Measurements from ENCODE around the gene SMIM31.

SMIM31 gene

GRCh38 chr4:164755432-164755831 is 1.5 kb downstream of the SMIM31 start:
- Histone ChIP-seq H3K4me2 (ENCODE audit: low read depth, low read length, poor library complexity, severe bottlenecking) (no peak overlapping the region), H3K4me3 (ENCODE audit: low read length, poor library complexity, severe bottlenecking) (no peak overlapping the region), H2AFZ (ENCODE audit: low read length) (no peak overlapping the region), H3K9me2 (replicated peaks; ENCODE audit: low read depth, low read length) (no peaks in the 10 kb centered on the region), H4K20me1 (ENCODE audit: insufficient read depth, low read length, poor library complexity, severe bottlenecking) (no peaks in the 10 kb centered on the region), H3K27me3 (ENCODE audit: insufficient read depth, low read length, poor library complexity, severe bottlenecking) (no peaks in the 10 kb centered on the region), H3K9me3 (ENCODE audit: insufficient read depth, low read depth, low read length) (no peaks in the 10 kb centered on the region; the same call in 1 of the 2 replicates), H3K36me3 (ENCODE audit: insufficient read depth, low read length) (no peaks in the 10 kb centered on the region), H3K9ac (ENCODE audit: low read depth, low read length, poor library complexity, severe bottlenecking) (no peak overlapping the region), H3F3A (ENCODE audit: low read depth) (no peaks in the 10 kb centered on the region), H3K79me2 (ENCODE audit: insufficient read depth, low read length) (no peaks in the 10 kb centered on the region), H3K4me1 (ENCODE audit: insufficient read depth, low read length, poor library complexity, severe bottlenecking) (no peaks in the 10 kb centered on the region)
- TF ChIP-seq CTCF (conservative IDR thresholded peaks at IDR 0.05; ENCODE audit: low read length) (no peak), EZH2phosphoT487 (IDR thresholded peaks at IDR 0.05; ENCODE audit: borderline replicate concordance) (no peak)

GRCh38 chr4:164756686-164757085 is 2.8 kb downstream of the SMIM31 start:
- Histone ChIP-seq H3K4me2 (ENCODE audit: low read depth, low read length, poor library complexity, severe bottlenecking) (no peak overlapping the region), H3K27me3 (ENCODE audit: insufficient read depth, low read length, poor library complexity, severe bottlenecking) (no peaks in the 10 kb centered on the region), H3K9ac (ENCODE audit: low read depth, low read length, poor library complexity, severe bottlenecking) (no peak overlapping the region), H3K36me3 (ENCODE audit: insufficient read depth, low read length) (no peaks in the 10 kb centered on the region), H3K9me2 (replicated peaks; ENCODE audit: low read depth, low read length) (no peaks in the 10 kb centered on the region), H3K79me2 (ENCODE audit: insufficient read depth, low read length) (no peaks in the 10 kb centered on the region), H3F3A (ENCODE audit: low read depth) (no peaks in the 10 kb centered on the region), H4K20me1 (ENCODE audit: insufficient read depth, low read length, poor library complexity, severe bottlenecking) (no peaks in the 10 kb centered on the region), H3K4me3 (ENCODE audit: low read length, poor library complexity, severe bottlenecking) (no peak overlapping the region), H2AFZ (ENCODE audit: low read length) (no peak overlapping the region), H3K4me1 (ENCODE audit: insufficient read depth, low read length, poor library complexity, severe bottlenecking) (no peaks in the 10 kb centered on the region), H3K9me3 (ENCODE audit: insufficient read depth, low read depth, low read length) (no peaks in the 10 kb centered on the region; the same call in 1 of the 2 replicates)
- TF ChIP-seq EZH2phosphoT487 (IDR thresholded peaks at IDR 0.05; ENCODE audit: borderline replicate concordance) (no peak), CTCF (conservative IDR thresholded peaks at IDR 0.05; ENCODE audit: low read length) (no peak)

GRCh38 chr4:164761241-164761640 is 7.3 kb downstream of the SMIM31 start:
- H4K20me1 ChIP-seq (ENCODE audit: insufficient read depth, low read length, poor library complexity, severe bottlenecking) = no peaks in the 10 kb centered on the region
- no peaks in the 10 kb centered on the region for H3F3A ChIP-seq (ENCODE audit: low read depth)
- H3K79me2 ChIP-seq (ENCODE audit: insufficient read depth, low read length) = no peaks in the 10 kb centered on the region
- H2AFZ ChIP-seq (ENCODE audit: low read length) = no peak overlapping the region
- no peak overlapping the region for H3K4me2 ChIP-seq (ENCODE audit: low read depth, low read length, poor library complexity, severe bottlenecking)
- no peak for TF ChIP-seq CTCF (conservative IDR thresholded peaks at IDR 0.05; ENCODE audit: low read length)
- TF ChIP-seq EZH2phosphoT487 (IDR thresholded peaks at IDR 0.05; ENCODE audit: borderline replicate concordance) = no peak
- no peaks in the 10 kb centered on the region; the same call in 1 of the 2 replicates for H3K9me3 ChIP-seq (ENCODE audit: insufficient read depth, low read depth, low read length)
- H3K9me2 ChIP-seq (replicated peaks; ENCODE audit: low read depth, low read length) = no peaks in the 10 kb centered on the region
- no peak overlapping the region for H3K4me3 ChIP-seq (ENCODE audit: low read length, poor library complexity, severe bottlenecking)
- H3K4me1 ChIP-seq (ENCODE audit: insufficient read depth, low read length, poor library complexity, severe bottlenecking) = no peaks in the 10 kb centered on the region
- H3K9ac ChIP-seq (ENCODE audit: low read depth, low read length, poor library complexity, severe bottlenecking) = no peak overlapping the region
- H3K27me3 ChIP-seq (ENCODE audit: insufficient read depth, low read length, poor library complexity, severe bottlenecking) = no peaks in the 10 kb centered on the region
- H3K36me3 ChIP-seq (ENCODE audit: insufficient read depth, low read length) = no peaks in the 10 kb centered on the region
